ENCODE results near the gene CGB1. TPM values are rescaled to one million over a fixed set of nuclear protein-coding genes. Genes with fewer than 3 reads are reported as not detected.
"Not testable (repeated sequence)": the region's sequence is repeated elsewhere in the genome, so short reads cannot be mapped to it uniquely, and the experiment has no call there.

The CGB1 gene
- total and polyA plus RNA-seq, 2 of the 8 experiments (the other 6 are each of a cell fraction or from before 2014, with no cell fraction given), result not detected

DNA sequence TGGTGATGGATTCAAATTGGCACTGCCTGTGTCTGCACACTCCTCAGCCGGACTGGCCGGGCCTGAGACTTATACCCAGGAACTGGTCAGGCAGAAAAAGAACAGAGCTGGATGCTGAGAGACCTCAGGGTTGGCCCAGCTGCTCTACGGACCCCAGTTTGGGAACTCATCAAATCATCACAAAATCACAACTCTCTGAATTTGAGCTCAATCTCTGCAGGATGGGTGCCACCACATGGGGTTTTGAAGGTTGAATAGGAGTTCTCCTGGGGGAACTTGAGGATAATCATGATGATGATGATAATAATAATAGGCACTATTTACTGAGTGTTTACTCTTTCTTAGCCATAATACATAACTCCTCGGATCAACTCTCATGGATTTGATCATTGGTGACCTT, 6.0 kb upstream of the CGB1 start:
- H3K27me3 ChIP-seq (replicated peaks in 1 of 4; ENCODE audit: control insufficient read depth in 3 of 4, extremely low read depth in 1 of 4, insufficient read depth in 3 of 4, low read length in 3 of 4); H3K18ac ChIP-seq (ENCODE audit: extremely low read depth, low read length); H4K20me1 ChIP-seq (replicated peaks in 1 of 2; ENCODE audit: control insufficient read depth in 1 of 2, insufficient read depth in 2 of 2, low read length in 2 of 2); H3K14ac ChIP-seq (ENCODE audit: insufficient read length); H3K79me1 ChIP-seq (ENCODE audit: low read depth, low read length); H4K8ac ChIP-seq (ENCODE audit: extremely low read depth, insufficient read depth, low read length); H3K4ac ChIP-seq (replicated peaks; ENCODE audit: insufficient read length, low read depth, low read length); H3K79me2 ChIP-seq (ENCODE audit: control insufficient read depth in 1 of 2, insufficient read depth in 2 of 2, low read length in 2 of 2); H3K4me3 ChIP-seq (ENCODE audit: extremely low read depth in 1 of 4, insufficient read depth in 2 of 4, low read depth in 3 of 4, low read length in 4 of 4); H2BK20ac ChIP-seq (ENCODE audit: low read length); FAIRE-seq; H2BK5ac ChIP-seq (ENCODE audit: low read depth, low read length); H3K4me2 ChIP-seq (ENCODE audit: insufficient read depth in 1 of 2, low read depth in 2 of 2, low read length in 2 of 2); H3K9me3 ChIP-seq (ENCODE audit: insufficient read depth in 2 of 2, low read depth in 1 of 2, low read length in 1 of 2); H3K23ac ChIP-seq (ENCODE audit: insufficient read length); DNase-seq (ENCODE audit: low read depth in 1 of 2, low spot score in 2 of 2); H3K4me1 ChIP-seq (replicated peaks in 1 of 4; ENCODE audit: control insufficient read depth in 3 of 4, insufficient read depth in 4 of 4, low read length in 3 of 4); H3K23me2 ChIP-seq (ENCODE audit: low read depth, low read length); H2BK12ac ChIP-seq (ENCODE audit: low read depth, low read length); H3K36me3 ChIP-seq (ENCODE audit: control insufficient read depth in 2 of 4, insufficient read depth in 4 of 4, low read length in 3 of 4); H4K5ac ChIP-seq (ENCODE audit: insufficient read length, low read depth, low read length); H2BK15ac ChIP-seq (ENCODE audit: low read length); H2AK5ac ChIP-seq (ENCODE audit: low read depth, low read length); H3K27ac ChIP-seq (ENCODE audit: low read depth, low read length); H3K9ac ChIP-seq (replicated peaks in 1 of 4; ENCODE audit: extremely low read depth in 1 of 4, low read depth in 3 of 4, low read length in 3 of 4); H3K56ac ChIP-seq (replicated peaks; ENCODE audit: insufficient read length, low read depth, low read length); H4K91ac ChIP-seq (replicated peaks; ENCODE audit: insufficient read length, low read length); H2BK120ac ChIP-seq (replicated peaks; ENCODE audit: low read depth, low read length); H2AFZ ChIP-seq (ENCODE audit: low read length): not testable (repeated sequence)
- 76% methylated on average over 1 of the region's 4 CpGs; no CpG with 5 or more reads in 1 of the 2 experiments for WGBS, 2 experiments (ENCODE audit: extremely low coverage in 1 of 2, insufficient coverage in 1 of 2, insufficient read length in 1 of 2, insufficient replicate concordance in 2 of 2, low coverage in 1 of 2, low lambda C conversion rate in 2 of 2, missing lambda C conversion rate in 1 of 2)
- POLR2A ChIA-PET (ENCODE audit: partially characterized antibody), result interaction anchor here (1.1 kb wide), 1 partner anchor 11 kb away, joined by 3 read pairs; no protein-coding TSS in a partner anchor
- CTCF ChIA-PET (ENCODE audit: partially characterized antibody), result interaction anchor here (0.6 kb wide), 1 partner anchor 198 kb away, joined by 4 read pairs; no protein-coding TSS in a partner anchor

All from H1 (cell line).